GM23338 (cell line): Measurements from ENCODE around the gene ZBTB6. TPM values are rescaled to one million over a fixed set of nuclear protein-coding genes. Genes with fewer than 3 reads are reported as not detected.

Experiments
- ATAC-seq: fragments of 200-7000 bp; cut with Tn5 transposase; 3 replicates; pipeline ENCODE4 v1.9.1; 2020
- DNase-seq: peaks from one replicate; pipeline ENCODE4 v3.0.0-alpha.2; 2015; ENCODE audit warnings: low spot score
- H2AFZ ChIP-seq: fragments of 200-600 bp; sonication (generic); 2 replicates; pipeline ENCODE4 v1.8.0; 2016; ENCODE audit warnings: antibody characterized with exemption, mild to moderate bottlenecking, moderate library complexity
- H3F3A ChIP-seq: fragments of 200-600 bp; sonication (generic); replicated peaks from 2 replicates; pipeline ENCODE4 v1.8.0; 2017; ENCODE audit warnings: antibody characterized with exemption, mixed run types, low read depth
- H3K27ac ChIP-seq: fragments of 200-600 bp; sonication (generic); 2 replicates; pipeline ENCODE4 v1.6.1; 2016; ENCODE audit warnings: low read depth
- H3K27me3 ChIP-seq: fragments of 200-600 bp; sonication (generic); 2 replicates; pipeline ENCODE4 v1.8.0; 2016; ENCODE audit warnings: mild to moderate bottlenecking, mixed run types, moderate library complexity; ENCODE audit not compliant: insufficient read depth
- H3K36me3 ChIP-seq: fragments of 200-600 bp; sonication (generic); 2 replicates; pipeline ENCODE4 v1.8.0; 2016; ENCODE audit warnings: mild to moderate bottlenecking; ENCODE audit not compliant: insufficient read depth
- H3K4me1 ChIP-seq: fragments of 200-600 bp; sonication (generic); 2 replicates; pipeline ENCODE4 v1.8.0; 2016; ENCODE audit warnings: mild to moderate bottlenecking, moderate library complexity; ENCODE audit not compliant: insufficient read depth
- H3K4me2 ChIP-seq: fragments of 200-600 bp; sonication (generic); 2 replicates; pipeline ENCODE4 v1.7.1; 2017; ENCODE audit warnings: mixed run types
- H3K4me3 ChIP-seq: fragments of 200-600 bp; sonication (generic); 2 replicates; pipeline ENCODE4 v1.6.1; 2016; ENCODE audit warnings: mixed run types
- H3K79me2 ChIP-seq: fragments of 200-600 bp; sonication (generic); replicated peaks from 2 replicates; pipeline ENCODE4 v1.8.0; 2017; ENCODE audit warnings: mild to moderate bottlenecking; ENCODE audit not compliant: insufficient read depth
- H3K9me2 ChIP-seq: fragments of 200-600 bp; sonication (generic); 2 replicates; pipeline ENCODE4 v1.8.0; 2017; ENCODE audit not compliant: insufficient read depth
- H4K20me1 ChIP-seq: fragments of 200-600 bp; sonication (generic); replicated peaks from 2 replicates; pipeline ENCODE4 v1.8.0; 2017; ENCODE audit warnings: mild to moderate bottlenecking; ENCODE audit not compliant: insufficient read depth
- H3K27ac Mint-ChIP-seq: 2 replicates; pipeline ENCODE4 v1.8.0; 2020; ENCODE audit warnings: inconsistent platforms, mild to moderate bottlenecking, moderate library complexity, mixed read lengths
- H3K27me3 Mint-ChIP-seq: 3 replicates; pipeline ENCODE4 v1.8.0; 2022; ENCODE audit warnings: low read depth, mild to moderate bottlenecking, moderate library complexity, mixed read lengths, inconsistent platforms; ENCODE audit not compliant: insufficient read depth, poor library complexity
- H3K36me3 Mint-ChIP-seq: 3 replicates; pipeline ENCODE4 v1.8.0; 2021; ENCODE audit warnings: low read depth, mild to moderate bottlenecking, inconsistent platforms, moderate library complexity, mixed read lengths
- H3K4me1 Mint-ChIP-seq: 3 replicates; pipeline ENCODE4 v1.8.0; 2020; ENCODE audit warnings: mild to moderate bottlenecking, inconsistent platforms, mixed read lengths
- H3K4me3 Mint-ChIP-seq: 3 replicates; pipeline ENCODE4 v1.8.0; 2021; ENCODE audit warnings: moderate library complexity, mild to moderate bottlenecking, inconsistent platforms, mixed read lengths
- H3K9me3 Mint-ChIP-seq: 3 replicates; pipeline ENCODE4 v1.8.0; 2020; ENCODE audit warnings: moderate library complexity, mild to moderate bottlenecking, inconsistent platforms, mixed read lengths
- EZH2 ChIP-seq: fragments of 200-600 bp; sonication (generic); IDR thresholded peaks from one replicate; pipeline ENCODE4 v1.8.0; 2017; ENCODE audit warnings: antibody characterized with exemption, mild to moderate bottlenecking, low read depth; ENCODE audit not compliant: unreplicated experiment
- JUNB ChIP-seq: IDR thresholded peaks from one replicate; pipeline ENCODE4 v1.6.1; 2016; ENCODE audit warnings: antibody characterized with exemption; ENCODE audit not compliant: unreplicated experiment
- polyA plus RNA-seq: library from polyadenylated mRNA; unstranded; fragments of >200 nt; fragmentation: Nextera tagmentation; extraction: Ambion mirVana; gene quantifications from 2 replicates; pipeline ENCODE4 v1.2.1, GENCODE V29; 2016
- total RNA-seq: library from RNA; depleted of rRNA; stranded (reverse); fragments of >200 nt; shearing (Covaris generic); gene quantifications from 2 replicates; pipeline ENCODE4 v1.2.3, GENCODE V29; 2014
- TF ChIP-seq, protein P1 (sequence below): IDR thresholded peaks from 2 replicates; pipeline ENCODE4 v1.6.1; 2016; ENCODE audit warnings: antibody characterized with exemption
- TF ChIP-seq, protein P2 (sequence below), 2 experiments: fragments of 200-600 bp in 1 of 2; sonication (generic) in 1 of 2; conservative IDR thresholded peaks; 2 replicates each; pipeline versions ENCODE4 v1.5.1 to v1.6.1; 2016 to 2017; ENCODE audit warnings: antibody characterized with exemption in 2 of 2, low read depth in 2 of 2, mild to moderate bottlenecking in 2 of 2, moderate library complexity in 1 of 2
- TF ChIP-seq, protein P3 (sequence below): IDR thresholded peaks from one replicate; pipeline ENCODE4 v1.6.1; 2018; ENCODE audit warnings: antibody characterized with exemption; ENCODE audit not compliant: unreplicated experiment

The ZBTB6 gene
- total and polyA plus RNA-seq, 2 experiments from 2014 or later: 4.0 to 12.7 TPM

DNA sequence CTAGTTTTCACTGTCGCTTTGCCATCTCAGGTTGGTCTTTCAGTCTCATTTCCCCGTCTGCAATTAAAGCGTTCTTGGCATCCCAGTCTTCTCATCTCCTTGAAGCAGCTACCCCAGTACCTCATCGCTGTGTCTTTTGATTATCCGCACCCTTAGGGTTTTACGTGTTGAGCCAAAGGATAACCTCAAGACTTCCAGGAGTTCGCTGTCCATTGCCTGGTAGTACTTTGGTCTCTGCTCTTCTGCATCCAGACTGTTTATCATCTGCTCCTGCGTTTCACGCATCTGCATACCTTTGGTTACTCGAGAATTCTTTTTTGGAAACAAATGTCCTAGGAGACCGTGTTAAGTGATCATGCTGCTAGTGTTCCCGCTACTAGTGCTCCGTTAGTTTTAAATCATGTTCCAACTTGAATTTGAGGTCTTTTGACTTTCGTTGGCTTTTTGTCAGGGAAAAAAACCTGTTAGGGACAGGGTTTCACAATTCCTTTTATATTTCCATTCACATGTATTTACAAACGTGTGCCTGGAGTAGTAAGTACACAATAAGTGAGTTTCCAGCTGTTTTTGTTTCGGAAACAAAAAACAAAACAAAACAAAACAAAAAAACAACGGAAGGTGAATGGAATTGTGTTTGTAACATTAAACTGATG, 28.6 kb upstream of the ZBTB6 start:
- ATAC-seq: peak; percentile 7

DNA sequence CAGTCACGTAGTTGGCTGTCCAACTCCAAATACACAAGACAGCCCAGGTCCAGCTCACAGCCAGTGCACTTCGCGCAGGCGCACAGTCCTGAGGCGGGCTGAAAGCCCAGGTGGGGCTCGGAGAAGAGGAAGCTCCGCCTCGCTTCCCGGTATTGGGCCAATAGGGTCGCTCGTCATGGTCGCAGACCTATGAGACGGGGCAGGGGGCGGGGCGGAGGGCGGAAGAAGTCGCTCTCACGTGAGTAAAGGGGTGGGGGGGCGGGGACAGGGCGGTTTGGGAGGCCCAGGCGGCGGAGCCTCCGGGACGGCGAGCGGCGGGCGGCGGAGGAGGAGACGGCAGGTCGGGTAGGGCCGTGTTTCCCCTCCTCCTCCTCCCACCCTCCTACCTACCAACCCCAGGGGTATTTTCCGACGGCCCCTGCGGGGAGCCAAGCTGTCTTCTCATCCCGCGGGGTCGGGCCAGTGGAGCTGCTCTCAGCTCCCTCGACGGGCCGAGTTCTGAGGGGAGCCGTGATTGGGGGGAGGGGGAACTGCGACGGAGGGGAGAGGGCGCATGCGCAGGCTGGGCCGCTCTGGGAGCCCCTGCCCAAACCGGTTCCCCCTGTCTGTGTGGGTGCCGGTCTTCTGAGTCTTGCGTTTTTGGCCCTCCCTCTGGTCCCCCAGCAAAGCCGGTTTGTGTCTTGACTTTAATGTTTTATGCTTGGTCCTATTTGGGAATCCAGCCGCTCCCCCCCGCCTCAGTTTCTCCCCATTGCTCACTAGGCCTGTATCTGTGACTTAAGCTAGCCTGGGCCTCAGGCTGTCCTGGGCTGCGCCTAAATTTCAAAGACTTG, 27.8 kb upstream of the ZBTB6 start, which contains the start of gene RABGAP1:
Gene RABGAP1 (plus strand): TSS at position 272 of the 833 bp plus-strand sequence. CDS start 16,040 bp downstream, outside the sequence.
- Histone ChIP-seq H3K79me2 (peaks cover 76% of the 10 kb centered on the region), H3K4me2 (peak within 1 kb of the TSS; percentile 97), H4K20me1 (peaks cover 9% of the 10 kb centered on the region; the same call in 1 of the 2 replicates), H3F3A (peaks cover 3% of the 10 kb centered on the region), H3K27me3 (no peaks in the 10 kb centered on the region), H3K4me3 (peak within 1 kb of the TSS; percentile 91), H3K27ac (peak within 1 kb of the TSS; percentile 99), H3K36me3 (peaks cover 3% of the 10 kb centered on the region; the same call in 1 of the 2 replicates), H3K9me2 (no peaks in the 10 kb centered on the region), H3K4me1 (peaks cover 6% of the 10 kb centered on the region; the same call in 1 of the 2 replicates), H2AFZ (peak within 1 kb of the TSS; percentile 3; the same call in 1 of the 2 replicates)
- H3K4me1 Mint-ChIP-seq: peaks cover 27% of the 10 kb centered on the region
- H3K9me3 Mint-ChIP-seq: no peaks in the 10 kb centered on the region; the same call in 2 of the 3 replicates
- ATAC-seq (peak; percentile 96), DNase-seq (peak; percentile 100)
- H3K27ac Mint-ChIP-seq: peak within 1 kb of the TSS; percentile 98
- H3K4me3 Mint-ChIP-seq: peak within 1 kb of the TSS; percentile 96
- peaks cover 4% of the 10 kb centered on the region for H3K27me3 Mint-ChIP-seq
- peaks cover 26% of the 10 kb centered on the region for H3K36me3 Mint-ChIP-seq
- TF ChIP-seq, protein P1, sequence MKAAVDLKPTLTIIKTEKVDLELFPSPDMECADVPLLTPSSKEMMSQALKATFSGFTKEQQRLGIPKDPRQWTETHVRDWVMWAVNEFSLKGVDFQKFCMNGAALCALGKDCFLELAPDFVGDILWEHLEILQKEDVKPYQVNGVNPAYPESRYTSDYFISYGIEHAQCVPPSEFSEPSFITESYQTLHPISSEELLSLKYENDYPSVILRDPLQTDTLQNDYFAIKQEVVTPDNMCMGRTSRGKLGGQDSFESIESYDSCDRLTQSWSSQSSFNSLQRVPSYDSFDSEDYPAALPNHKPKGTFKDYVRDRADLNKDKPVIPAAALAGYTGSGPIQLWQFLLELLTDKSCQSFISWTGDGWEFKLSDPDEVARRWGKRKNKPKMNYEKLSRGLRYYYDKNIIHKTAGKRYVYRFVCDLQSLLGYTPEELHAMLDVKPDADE: peak; percentile 10; the same call in 1 of the 2 replicates
- TF ChIP-seq EZH2: no peak
- TF ChIP-seq, protein P2, sequence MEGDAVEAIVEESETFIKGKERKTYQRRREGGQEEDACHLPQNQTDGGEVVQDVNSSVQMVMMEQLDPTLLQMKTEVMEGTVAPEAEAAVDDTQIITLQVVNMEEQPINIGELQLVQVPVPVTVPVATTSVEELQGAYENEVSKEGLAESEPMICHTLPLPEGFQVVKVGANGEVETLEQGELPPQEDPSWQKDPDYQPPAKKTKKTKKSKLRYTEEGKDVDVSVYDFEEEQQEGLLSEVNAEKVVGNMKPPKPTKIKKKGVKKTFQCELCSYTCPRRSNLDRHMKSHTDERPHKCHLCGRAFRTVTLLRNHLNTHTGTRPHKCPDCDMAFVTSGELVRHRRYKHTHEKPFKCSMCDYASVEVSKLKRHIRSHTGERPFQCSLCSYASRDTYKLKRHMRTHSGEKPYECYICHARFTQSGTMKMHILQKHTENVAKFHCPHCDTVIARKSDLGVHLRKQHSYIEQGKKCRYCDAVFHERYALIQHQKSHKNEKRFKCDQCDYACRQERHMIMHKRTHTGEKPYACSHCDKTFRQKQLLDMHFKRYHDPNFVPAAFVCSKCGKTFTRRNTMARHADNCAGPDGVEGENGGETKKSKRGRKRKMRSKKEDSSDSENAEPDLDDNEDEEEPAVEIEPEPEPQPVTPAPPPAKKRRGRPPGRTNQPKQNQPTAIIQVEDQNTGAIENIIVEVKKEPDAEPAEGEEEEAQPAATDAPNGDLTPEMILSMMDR (conservative IDR thresholded peaks at IDR 0.05; ENCODE audit: low read depth in 2 of 2): no peak

More for the DNA sequence above, 28.6 kb upstream of the ZBTB6 start:
- TF ChIP-seq JUNB: no peak
- TF ChIP-seq, protein P3, sequence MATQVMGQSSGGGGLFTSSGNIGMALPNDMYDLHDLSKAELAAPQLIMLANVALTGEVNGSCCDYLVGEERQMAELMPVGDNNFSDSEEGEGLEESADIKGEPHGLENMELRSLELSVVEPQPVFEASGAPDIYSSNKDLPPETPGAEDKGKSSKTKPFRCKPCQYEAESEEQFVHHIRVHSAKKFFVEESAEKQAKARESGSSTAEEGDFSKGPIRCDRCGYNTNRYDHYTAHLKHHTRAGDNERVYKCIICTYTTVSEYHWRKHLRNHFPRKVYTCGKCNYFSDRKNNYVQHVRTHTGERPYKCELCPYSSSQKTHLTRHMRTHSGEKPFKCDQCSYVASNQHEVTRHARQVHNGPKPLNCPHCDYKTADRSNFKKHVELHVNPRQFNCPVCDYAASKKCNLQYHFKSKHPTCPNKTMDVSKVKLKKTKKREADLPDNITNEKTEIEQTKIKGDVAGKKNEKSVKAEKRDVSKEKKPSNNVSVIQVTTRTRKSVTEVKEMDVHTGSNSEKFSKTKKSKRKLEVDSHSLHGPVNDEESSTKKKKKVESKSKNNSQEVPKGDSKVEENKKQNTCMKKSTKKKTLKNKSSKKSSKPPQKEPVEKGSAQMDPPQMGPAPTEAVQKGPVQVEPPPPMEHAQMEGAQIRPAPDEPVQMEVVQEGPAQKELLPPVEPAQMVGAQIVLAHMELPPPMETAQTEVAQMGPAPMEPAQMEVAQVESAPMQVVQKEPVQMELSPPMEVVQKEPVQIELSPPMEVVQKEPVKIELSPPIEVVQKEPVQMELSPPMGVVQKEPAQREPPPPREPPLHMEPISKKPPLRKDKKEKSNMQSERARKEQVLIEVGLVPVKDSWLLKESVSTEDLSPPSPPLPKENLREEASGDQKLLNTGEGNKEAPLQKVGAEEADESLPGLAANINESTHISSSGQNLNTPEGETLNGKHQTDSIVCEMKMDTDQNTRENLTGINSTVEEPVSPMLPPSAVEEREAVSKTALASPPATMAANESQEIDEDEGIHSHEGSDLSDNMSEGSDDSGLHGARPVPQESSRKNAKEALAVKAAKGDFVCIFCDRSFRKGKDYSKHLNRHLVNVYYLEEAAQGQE: peak; percentile 51
- H3K27me3 Mint-ChIP-seq: peaks cover 4% of the 10 kb centered on the region
- H3F3A ChIP-seq: peaks cover 3% of the 10 kb centered on the region
- peaks cover 18% of the 10 kb centered on the region for H3K36me3 Mint-ChIP-seq
- no peaks in the 10 kb centered on the region; the same call in 2 of the 3 replicates for H3K9me3 Mint-ChIP-seq
- H3K36me3 ChIP-seq: no peaks in the 10 kb centered on the region; the same call in 1 of the 2 replicates
- H4K20me1 ChIP-seq: peaks cover 7% of the 10 kb centered on the region; the same call in 1 of the 2 replicates
- H3K27ac ChIP-seq: peak overlapping the region; percentile 99
- H3K79me2 ChIP-seq: peaks cover 76% of the 10 kb centered on the region
- peak overlapping the region; percentile 97 for H3K4me2 ChIP-seq
- peaks cover 32% of the 10 kb centered on the region for H3K4me1 Mint-ChIP-seq
- H3K4me3 Mint-ChIP-seq: peak overlapping the region; percentile 96
- H3K9me2 ChIP-seq: no peaks in the 10 kb centered on the region
- peaks cover 11% of the 10 kb centered on the region; the same call in 1 of the 2 replicates for H3K4me1 ChIP-seq
- DNase-seq: peak; percentile 37
- no peaks in the 10 kb centered on the region for H3K27me3 ChIP-seq
- H2AFZ ChIP-seq: no peak overlapping the region
- H3K27ac Mint-ChIP-seq: peak overlapping the region; percentile 98
- H3K4me3 ChIP-seq: peak overlapping the region; percentile 91
